ENCODE results near the gene GNG2. TPM values are rescaled to one million over a fixed set of nuclear protein-coding genes. Genes with fewer than 3 reads are reported as not detected.

The GNG2 gene
- total RNA-seq, 1 donor from 2014 or later = 11.4 TPM

DNA sequence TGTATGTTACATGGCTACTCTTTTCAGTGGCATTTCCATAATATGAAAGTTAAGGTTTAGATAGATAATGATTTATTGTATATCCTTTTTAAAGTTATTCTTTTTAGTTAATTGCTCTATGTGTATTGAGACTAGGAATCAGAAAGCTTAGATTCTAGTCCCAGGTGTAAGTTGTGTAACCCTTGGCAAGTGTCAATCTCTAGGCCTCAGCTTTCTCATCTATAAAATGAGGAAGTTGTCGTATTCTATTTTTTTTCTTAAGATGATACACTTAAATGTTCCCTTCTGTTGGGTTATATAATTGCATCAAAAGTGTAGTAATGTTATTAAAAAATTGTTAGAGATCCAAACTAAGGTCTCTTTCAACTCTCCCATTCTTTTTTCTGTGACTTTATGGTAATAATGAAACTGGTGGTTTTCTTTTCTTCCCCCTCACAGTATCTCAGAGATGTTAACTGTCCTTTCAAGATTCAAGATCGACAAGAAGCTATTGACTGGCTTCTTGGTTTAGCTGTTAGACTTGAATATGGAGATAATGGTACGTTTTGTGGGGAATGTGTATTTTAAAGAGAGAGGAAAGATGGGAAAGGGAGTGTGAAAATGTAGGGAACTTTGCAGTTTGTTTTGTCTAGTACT is 133.0 kb downstream of the GNG2 start:
- Histone ChIP-seq H3K27me3 (no peaks in the 10 kb centered on the region), H3K27ac (no peak overlapping the region), H3K36me3 (peaks cover 21 to 22% of the 10 kb centered on the region in 2 donors), H3K4me1 (peaks cover 0 to 3% of the 10 kb centered on the region in 2 donors), H3K4me3 (no peak overlapping the region), H3K9me3 (no peaks in the 10 kb centered on the region)
- no peak for DNase-seq (ENCODE audit: low spot score in 2 of 2)
- intact Hi-C loops (cut with DNase I) = loop anchor here (5.0 kb wide), 1 partner anchor 559 kb away; the partner anchor contains the start of genes GPR137C and TXNDC16
- TF ChIP-seq, protein P1, sequence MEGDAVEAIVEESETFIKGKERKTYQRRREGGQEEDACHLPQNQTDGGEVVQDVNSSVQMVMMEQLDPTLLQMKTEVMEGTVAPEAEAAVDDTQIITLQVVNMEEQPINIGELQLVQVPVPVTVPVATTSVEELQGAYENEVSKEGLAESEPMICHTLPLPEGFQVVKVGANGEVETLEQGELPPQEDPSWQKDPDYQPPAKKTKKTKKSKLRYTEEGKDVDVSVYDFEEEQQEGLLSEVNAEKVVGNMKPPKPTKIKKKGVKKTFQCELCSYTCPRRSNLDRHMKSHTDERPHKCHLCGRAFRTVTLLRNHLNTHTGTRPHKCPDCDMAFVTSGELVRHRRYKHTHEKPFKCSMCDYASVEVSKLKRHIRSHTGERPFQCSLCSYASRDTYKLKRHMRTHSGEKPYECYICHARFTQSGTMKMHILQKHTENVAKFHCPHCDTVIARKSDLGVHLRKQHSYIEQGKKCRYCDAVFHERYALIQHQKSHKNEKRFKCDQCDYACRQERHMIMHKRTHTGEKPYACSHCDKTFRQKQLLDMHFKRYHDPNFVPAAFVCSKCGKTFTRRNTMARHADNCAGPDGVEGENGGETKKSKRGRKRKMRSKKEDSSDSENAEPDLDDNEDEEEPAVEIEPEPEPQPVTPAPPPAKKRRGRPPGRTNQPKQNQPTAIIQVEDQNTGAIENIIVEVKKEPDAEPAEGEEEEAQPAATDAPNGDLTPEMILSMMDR (IDR thresholded peaks at IDR 0.05) = no peak

DNA sequence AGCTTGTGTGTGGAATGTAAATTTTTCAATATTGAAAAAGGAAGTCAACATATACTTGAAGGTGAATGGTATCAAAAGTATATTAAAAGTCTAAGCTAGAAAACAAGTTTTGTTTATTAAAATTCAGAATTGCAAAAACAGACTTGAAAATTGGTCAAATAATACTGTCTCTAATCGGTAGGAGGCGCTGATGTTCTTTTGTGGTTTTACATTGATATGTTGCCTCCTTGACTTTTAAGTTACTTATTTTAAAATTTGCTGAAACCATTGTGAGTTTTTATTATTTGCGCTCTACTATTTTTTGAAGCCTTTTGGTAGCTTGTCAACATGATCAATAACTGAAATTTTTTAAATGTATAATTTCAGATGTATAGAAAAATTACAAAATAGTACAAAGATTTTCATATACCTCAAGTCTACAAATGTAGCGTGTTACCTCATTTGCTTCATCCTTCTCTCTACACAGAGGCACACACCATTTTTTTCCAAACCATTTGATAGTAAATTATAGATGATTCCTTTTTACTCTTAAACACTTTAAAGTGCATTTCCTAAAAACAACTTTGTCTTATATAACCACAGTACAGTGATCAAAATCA is 135.8 kb downstream of the GNG2 start:
- TF ChIP-seq, protein P1 (IDR thresholded peaks at IDR 0.05) = peak; percentile 63 to 78 (median 72)
- intact Hi-C loops (cut with DNase I) = loop anchor here (1.0 kb wide), 1 partner anchor 135 kb away; no protein-coding TSS in a partner anchor
- Histone ChIP-seq H3K4me3 (no peak overlapping the region), H3K9me3 (no peaks in the 10 kb centered on the region), H3K4me1 (no peaks in the 10 kb centered on the region), H3K36me3 (peaks cover 30 to 47% of the 10 kb centered on the region in 2 donors), H3K27me3 (no peaks in the 10 kb centered on the region), H3K27ac (no peak overlapping the region)
- DNase-seq (ENCODE audit: low spot score in 2 of 2) = no peak

DNA sequence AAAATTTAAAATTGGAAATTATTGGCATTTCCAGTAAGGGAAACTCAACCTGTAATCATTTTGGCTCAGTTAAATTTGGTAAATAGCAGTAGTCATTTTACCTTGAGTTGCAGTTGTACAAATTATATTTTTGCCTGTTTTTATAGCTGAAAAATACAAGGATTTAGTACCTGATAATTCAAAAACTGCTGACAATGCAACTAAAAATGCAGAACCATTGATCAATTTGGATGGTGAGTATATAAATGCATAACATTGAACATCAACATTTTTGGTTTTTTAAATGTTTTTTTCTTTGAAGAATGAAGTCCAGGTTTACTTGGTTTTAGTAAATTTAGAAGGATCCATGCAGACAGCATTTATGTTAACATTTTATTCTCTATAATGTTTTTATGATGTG is 137.9 kb downstream of the GNG2 start:
- Histone ChIP-seq H3K27me3 (no peaks in the 10 kb centered on the region), H3K27ac (no peak overlapping the region), H3K4me1 (peaks cover 0 to 5% of the 10 kb centered on the region in 2 donors), H3K36me3 (peaks cover 33 to 49% of the 10 kb centered on the region in 2 donors), H3K4me3 (no peak overlapping the region), H3K9me3 (no peaks in the 10 kb centered on the region)
- intact Hi-C loops (cut with DNase I) = no loop called here
- no peak for DNase-seq (ENCODE audit: low spot score in 2 of 2)
- TF ChIP-seq, protein P1 (IDR thresholded peaks at IDR 0.05) = no peak

DNA sequence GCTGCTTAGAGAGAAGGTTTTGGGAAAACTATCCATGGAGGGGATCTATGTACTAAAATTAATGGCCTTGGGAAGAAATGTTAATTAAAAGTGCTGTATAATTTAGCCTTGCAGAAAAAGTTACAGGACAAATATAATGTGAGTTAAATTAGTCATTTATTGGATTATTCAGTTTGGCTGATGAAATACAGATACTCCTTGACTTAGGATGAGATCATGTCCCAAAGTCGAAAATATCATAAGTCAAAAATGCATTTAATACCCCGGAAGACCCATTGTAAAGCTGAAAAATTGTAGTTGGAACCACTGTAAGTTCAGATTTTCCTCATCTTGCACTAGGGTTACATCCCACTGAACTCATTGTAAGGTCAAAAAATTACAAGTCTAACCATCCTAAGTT is 138.7 kb downstream of the GNG2 start:
- Histone ChIP-seq H3K4me1 (peaks cover 0 to 6% of the 10 kb centered on the region in 2 donors), H3K4me3 (no peak overlapping the region), H3K36me3 (peaks cover 28 to 56% of the 10 kb centered on the region in 2 donors), H3K27me3 (no peaks in the 10 kb centered on the region), H3K27ac (no peak overlapping the region), H3K9me3 (no peaks in the 10 kb centered on the region)
- no peak for DNase-seq (ENCODE audit: low spot score in 2 of 2)
- intact Hi-C loops (cut with DNase I) = no loop called here
- TF ChIP-seq, protein P1 (IDR thresholded peaks at IDR 0.05) = no peak

DNA sequence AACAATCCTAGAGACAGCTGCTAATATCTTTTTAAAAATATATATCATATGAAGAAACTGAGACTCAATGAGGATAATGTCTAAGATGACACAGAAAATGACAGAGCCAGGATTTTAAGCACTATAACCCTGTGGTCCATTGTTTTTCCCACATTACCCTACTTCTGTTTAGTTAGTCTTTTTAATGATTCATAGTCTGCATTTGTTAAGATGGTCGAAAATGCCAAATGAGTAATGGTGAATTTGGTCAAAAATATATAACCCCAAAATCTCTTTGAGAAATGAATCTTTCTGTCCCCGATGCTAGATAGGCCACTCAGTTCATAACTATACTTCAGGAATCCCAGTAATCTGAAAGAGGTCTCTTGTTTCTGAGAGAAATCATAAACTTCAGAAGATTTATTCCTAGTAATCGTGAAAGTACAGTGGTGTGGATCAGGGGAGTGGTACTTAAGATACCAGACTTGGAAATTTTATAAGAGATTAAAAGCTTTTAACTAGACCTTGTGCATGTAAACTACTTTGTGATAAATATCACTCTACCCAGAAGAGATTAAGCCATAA is 139.7 kb downstream of the GNG2 start:
- no peak overlapping the region for H3K4me3 ChIP-seq
- no peaks in the 10 kb centered on the region for H3K27me3 ChIP-seq
- intact Hi-C loops (cut with DNase I) = no loop called here
- DNase-seq (ENCODE audit: low spot score in 2 of 2) = no peak
- no peaks in the 10 kb centered on the region for H3K9me3 ChIP-seq
- H3K27ac ChIP-seq = no peak overlapping the region
- peaks cover 28 to 66% of the 10 kb centered on the region in 2 donors for H3K36me3 ChIP-seq
- peaks cover 0 to 6% of the 10 kb centered on the region in 2 donors for H3K4me1 ChIP-seq
- TF ChIP-seq, protein P1 (IDR thresholded peaks at IDR 0.05) = no peak

All from ascending aorta (tissue), 2 donors.